Measurements from ENCODE around the gene ADARB2. TPM values are rescaled to one million over a fixed set of nuclear protein-coding genes. Genes with fewer than 3 reads are reported as not detected.

ADARB2 gene
- total and polyA plus RNA-seq, 7 experiments from 2014 or later = 0.05 to 13.6 (median 6.3) TPM; not detected in 3

- Histone ChIP-seq H3K4me3 (ENCODE audit: low read length) (no peak overlapping the region), H3K9me3 (ENCODE audit: control insufficient read depth in 2 of 3, low read length in 3 of 3) (no peaks in the 10 kb centered on the region), H3K27me3 (ENCODE audit: control insufficient read depth in 2 of 2, insufficient read depth in 2 of 2, low read length in 2 of 2) (peaks cover 0 to 5% of the 10 kb centered on the region in 2 donors), H3K36me3 (ENCODE audit: control insufficient read depth in 2 of 3, insufficient read depth in 3 of 3, low read length in 3 of 3) (no peaks in the 10 kb centered on the region), H3K4me1 (ENCODE audit: control insufficient read depth in 2 of 2, insufficient read depth in 2 of 2, low read length in 2 of 2) (no peaks in the 10 kb centered on the region), H3K27ac (ENCODE audit: low read depth, low read length) (no peak overlapping the region)
- no peak overlapping the region for H3K4me3 Mint-ChIP-seq
- H3K27me3 Mint-ChIP-seq = peaks cover 26 to 61% (median 36%) of the 10 kb centered on the region in 5 donors
- H3K9me3 Mint-ChIP-seq = no peaks in the 10 kb centered on the region
- ChIA-PET CTCF (no interaction called here), POLR2A (no interaction called here)
- intact Hi-C loops (cut with micrococcal nuclease) = no loop called here
- peak overlapping the region in 1 of 9 donors; percentile 46 for H3K27ac Mint-ChIP-seq
- no peak for ATAC-seq
- H3K4me1 Mint-ChIP-seq = peaks cover 0 to 14% (median 4%) of the 10 kb centered on the region in 7 donors
- H3K36me3 Mint-ChIP-seq = no peaks in the 10 kb centered on the region
- DNase-seq = no peak
These were observed 126.1 kb downstream of the ADARB2 start for GRCh38 chr10:1610986-1611770.

- H3K9me3 ChIP-seq (ENCODE audit: control insufficient read depth in 2 of 3, low read length in 3 of 3) = no peaks in the 10 kb centered on the region
- intact Hi-C loops (cut with micrococcal nuclease) = no loop called here
- DNase-seq (no peak), ATAC-seq (no peak)
- H3K27ac Mint-ChIP-seq = no peak overlapping the region
- POLR2A ChIA-PET = no interaction called here
- H3K36me3 ChIP-seq (ENCODE audit: control insufficient read depth in 2 of 3, insufficient read depth in 3 of 3, low read length in 3 of 3) = no peaks in the 10 kb centered on the region
- no peaks in the 10 kb centered on the region for H3K4me1 ChIP-seq (ENCODE audit: control insufficient read depth in 2 of 2, insufficient read depth in 2 of 2, low read length in 2 of 2)
- H3K27me3 Mint-ChIP-seq = peaks cover 27 to 62% (median 42%) of the 10 kb centered on the region in 5 donors
- H3K9me3 Mint-ChIP-seq = no peaks in the 10 kb centered on the region
- H3K27ac ChIP-seq (ENCODE audit: low read depth, low read length) = no peak overlapping the region
- H3K4me3 Mint-ChIP-seq = no peak overlapping the region
- H3K36me3 Mint-ChIP-seq = no peaks in the 10 kb centered on the region
- peaks cover 0 to 5% of the 10 kb centered on the region in 2 donors for H3K27me3 ChIP-seq (ENCODE audit: control insufficient read depth in 2 of 2, insufficient read depth in 2 of 2, low read length in 2 of 2)
- CTCF ChIA-PET = no interaction called here
- peaks cover 0 to 14% (median 4%) of the 10 kb centered on the region in 7 donors for H3K4me1 Mint-ChIP-seq
- no peak overlapping the region for H3K4me3 ChIP-seq (ENCODE audit: low read length)
These were observed 127.7 kb downstream of the ADARB2 start for GRCh38 chr10:1609648-1609970.

GRCh38 chr10:1608851-1609647, 128.3 kb downstream of the ADARB2 start:
- no peak overlapping the region for H3K4me3 ChIP-seq (ENCODE audit: low read length)
- H3K4me1 ChIP-seq (ENCODE audit: control insufficient read depth in 2 of 2, insufficient read depth in 2 of 2, low read length in 2 of 2) = no peaks in the 10 kb centered on the region
- Mint-ChIP-seq H3K4me3 (peak overlapping the region in 1 of 10 donors; percentile 46), H3K4me1 (peaks cover 0 to 14% (median 4%) of the 10 kb centered on the region in 7 donors), H3K27ac (no peak overlapping the region), H3K9me3 (no peaks in the 10 kb centered on the region), H3K27me3 (peaks cover 27 to 62% (median 47%) of the 10 kb centered on the region in 5 donors), H3K36me3 (no peaks in the 10 kb centered on the region)
- H3K36me3 ChIP-seq (ENCODE audit: control insufficient read depth in 2 of 3, insufficient read depth in 3 of 3, low read length in 3 of 3) = no peaks in the 10 kb centered on the region
- POLR2A ChIA-PET = no interaction called here
- no peak for ATAC-seq
- CTCF ChIA-PET = no interaction called here
- H3K27me3 ChIP-seq (ENCODE audit: control insufficient read depth in 2 of 2, insufficient read depth in 2 of 2, low read length in 2 of 2) = peaks cover 0 to 5% of the 10 kb centered on the region in 2 donors
- DNase-seq = no peak
- no peak overlapping the region for H3K27ac ChIP-seq (ENCODE audit: low read depth, low read length)
- H3K9me3 ChIP-seq (ENCODE audit: control insufficient read depth in 2 of 3, low read length in 3 of 3) = no peaks in the 10 kb centered on the region
- intact Hi-C loops (cut with micrococcal nuclease) = no loop called here

GRCh38 chr10:1608408-1608807, 128.9 kb downstream of the ADARB2 start:
- Mint-ChIP-seq H3K27ac (no peak overlapping the region), H3K4me1 (peaks cover 0 to 14% (median 4%) of the 10 kb centered on the region in 7 donors), H3K36me3 (no peaks in the 10 kb centered on the region), H3K9me3 (no peaks in the 10 kb centered on the region), H3K4me3 (no peak overlapping the region), H3K27me3 (peaks cover 27 to 61% (median 47%) of the 10 kb centered on the region in 5 donors)
- Histone ChIP-seq H3K4me1 (ENCODE audit: control insufficient read depth in 2 of 2, insufficient read depth in 2 of 2, low read length in 2 of 2) (no peaks in the 10 kb centered on the region), H3K9me3 (ENCODE audit: control insufficient read depth in 2 of 3, low read length in 3 of 3) (no peaks in the 10 kb centered on the region), H3K4me3 (ENCODE audit: low read length) (no peak overlapping the region), H3K27ac (ENCODE audit: low read depth, low read length) (no peak overlapping the region), H3K36me3 (ENCODE audit: control insufficient read depth in 2 of 3, insufficient read depth in 3 of 3, low read length in 3 of 3) (no peaks in the 10 kb centered on the region), H3K27me3 (ENCODE audit: control insufficient read depth in 2 of 2, insufficient read depth in 2 of 2, low read length in 2 of 2) (peaks cover 0 to 5% of the 10 kb centered on the region in 2 donors)
- DNase-seq = no peak
- intact Hi-C loops (cut with micrococcal nuclease) = no loop called here
- ATAC-seq = no peak
- ChIA-PET CTCF (no interaction called here), POLR2A (no interaction called here)

GRCh38 chr10:1607466-1607865, 129.9 kb downstream of the ADARB2 start:
- Histone ChIP-seq H3K4me3 (ENCODE audit: low read length) (no peak overlapping the region), H3K27me3 (ENCODE audit: control insufficient read depth in 2 of 2, insufficient read depth in 2 of 2, low read length in 2 of 2) (peaks cover 0 to 5% of the 10 kb centered on the region in 2 donors), H3K27ac (ENCODE audit: low read depth, low read length) (no peak overlapping the region), H3K36me3 (ENCODE audit: control insufficient read depth in 2 of 3, insufficient read depth in 3 of 3, low read length in 3 of 3) (no peaks in the 10 kb centered on the region), H3K4me1 (ENCODE audit: control insufficient read depth in 2 of 2, insufficient read depth in 2 of 2, low read length in 2 of 2) (no peaks in the 10 kb centered on the region), H3K9me3 (ENCODE audit: control insufficient read depth in 2 of 3, low read length in 3 of 3) (no peaks in the 10 kb centered on the region)
- CTCF ChIA-PET = no interaction called here
- peak overlapping the region in 1 of 9 donors; percentile 74 for H3K27ac Mint-ChIP-seq
- H3K4me3 Mint-ChIP-seq = no peak overlapping the region
- ATAC-seq (no peak), DNase-seq (no peak)
- H3K27me3 Mint-ChIP-seq = peaks cover 26 to 61% (median 47%) of the 10 kb centered on the region in 5 donors
- intact Hi-C loops (cut with micrococcal nuclease) = no loop called here
- H3K4me1 Mint-ChIP-seq = peaks cover 0 to 14% (median 4%) of the 10 kb centered on the region in 7 donors
- no peaks in the 10 kb centered on the region for H3K36me3 Mint-ChIP-seq
- POLR2A ChIA-PET = no interaction called here
- no peaks in the 10 kb centered on the region for H3K9me3 Mint-ChIP-seq

DNA sequence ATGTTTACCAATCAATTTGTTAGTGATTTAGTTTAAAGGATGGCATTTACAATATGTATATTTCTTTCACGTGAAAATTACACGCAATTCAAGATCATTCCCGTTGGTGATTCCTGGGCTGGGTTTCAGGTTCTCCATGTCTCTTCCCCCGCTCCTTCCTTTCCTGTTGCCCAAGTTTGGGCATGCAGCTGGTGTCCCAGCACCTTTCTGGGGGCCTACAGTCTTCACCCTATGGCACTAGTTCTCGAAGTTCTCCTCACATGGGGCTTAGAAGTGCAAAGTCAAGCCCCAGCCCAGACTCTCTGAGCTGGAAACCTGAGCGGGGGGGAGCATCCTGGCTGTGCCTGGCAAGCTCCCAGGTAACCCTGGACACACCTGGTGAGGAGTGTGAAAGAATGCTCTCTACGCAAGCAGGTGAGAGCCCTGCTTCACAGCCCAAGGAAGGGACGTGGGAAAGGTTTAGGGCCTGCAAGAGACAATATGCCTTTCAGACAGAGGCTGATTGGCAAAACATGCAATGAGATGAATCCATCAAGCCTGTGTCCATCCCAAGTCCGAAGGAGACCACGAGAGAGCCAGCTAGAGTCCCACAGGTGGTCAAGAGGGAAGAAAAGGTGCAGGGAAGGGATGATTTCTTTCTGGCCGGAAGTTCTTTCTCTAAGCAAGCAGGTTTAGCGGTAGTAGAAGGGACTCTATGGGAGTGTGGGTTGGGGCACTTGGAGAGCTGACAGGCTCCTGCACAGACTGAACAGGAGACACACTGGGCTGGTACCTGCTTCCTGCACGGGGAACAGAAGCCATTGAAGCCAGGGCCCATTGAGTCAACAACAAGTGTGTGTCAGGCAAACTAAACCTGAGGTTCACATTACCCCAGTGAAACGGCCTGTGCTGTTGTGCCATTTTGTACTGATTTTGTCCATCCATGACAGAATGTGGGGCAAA, 131.1 kb downstream of the ADARB2 start:
- no peak overlapping the region for H3K27ac Mint-ChIP-seq
- no peak overlapping the region for H3K4me3 Mint-ChIP-seq
- Histone ChIP-seq H3K36me3 (ENCODE audit: control insufficient read depth in 2 of 3, insufficient read depth in 3 of 3, low read length in 3 of 3) (no peaks in the 10 kb centered on the region), H3K27me3 (ENCODE audit: control insufficient read depth in 2 of 2, insufficient read depth in 2 of 2, low read length in 2 of 2) (peaks cover 0 to 5% of the 10 kb centered on the region in 2 donors), H3K27ac (ENCODE audit: low read depth, low read length) (no peak overlapping the region), H3K4me1 (ENCODE audit: control insufficient read depth in 2 of 2, insufficient read depth in 2 of 2, low read length in 2 of 2) (no peaks in the 10 kb centered on the region), H3K4me3 (ENCODE audit: low read length) (no peak overlapping the region), H3K9me3 (ENCODE audit: control insufficient read depth in 2 of 3, low read length in 3 of 3) (no peaks in the 10 kb centered on the region)
- ChIA-PET POLR2A (no interaction called here), CTCF (no interaction called here)
- peaks cover 0 to 14% (median 4%) of the 10 kb centered on the region in 7 donors for H3K4me1 Mint-ChIP-seq
- peaks cover 24 to 57% (median 41%) of the 10 kb centered on the region in 5 donors for H3K27me3 Mint-ChIP-seq
- DNase-seq = no peak
- no peak for ATAC-seq
- intact Hi-C loops (cut with micrococcal nuclease) = no loop called here
- no peaks in the 10 kb centered on the region for H3K36me3 Mint-ChIP-seq
- H3K9me3 Mint-ChIP-seq = no peaks in the 10 kb centered on the region

Measured in naive thymus-derived CD4-positive, alpha-beta T cell (primary cell).